ENCODE measurements around the gene PNLIP. TPM values are rescaled to one million over a fixed set of nuclear protein-coding genes. Genes with fewer than 3 reads are reported as not detected.

Gene PNLIP
- total RNA-seq, 1 experiment from 2014 or later, result not detected

Other genes starting within 250 kb of the PNLIP start
- 1.0 and 3.4 TPM in 2 replicates for gene CCDC172, start 221.5 kb upstream of the PNLIP start, total RNA-seq (2014; rRNA removed; shearing (Covaris generic))
- gene PNLIPRP3, start 118.1 kb upstream of the PNLIP start, total RNA-seq (2014; rRNA removed; shearing (Covaris generic)), result not detected in 2 replicates
- not detected in 2 replicates for gene PNLIPRP1, start 45.0 kb downstream of the PNLIP start, total RNA-seq (2014; rRNA removed; shearing (Covaris generic))
- not detected in 2 replicates for gene PNLIPRP2, start 75.0 kb downstream of the PNLIP start, total RNA-seq (2014; rRNA removed; shearing (Covaris generic))
- 1.9 and 2.2 TPM in 2 replicates for gene HSPA12A, start 196.6 kb downstream of the PNLIP start, total RNA-seq (2014; rRNA removed; shearing (Covaris generic))

All from H7 (cell line).